WTC11 (cell line): Measurements from ENCODE around the gene SAFB. TPM values are rescaled to one million over a fixed set of nuclear protein-coding genes. Genes with fewer than 3 reads are reported as not detected.

ENCODE experiments used
- ATAC-seq: fragments of 200-7000 bp; cut with Tn5 transposase; 2 replicates; pipeline ENCODE4 v1.10.0; 2021; ENCODE audit warnings: mild to moderate bottlenecking, moderate library complexity
- CTCF ChIA-PET: fragments of 300-600 bp; sonication (Branson Sonifier 250); formaldehyde crosslinking; loops from one replicate; lab custom pipeline; 2021; ENCODE audit warnings: antibody characterized with exemption; lab: Charles Lee
- POLR2A ChIA-PET: fragments of 350-600 bp; sonication (Branson Sonifier 250); formaldehyde crosslinking; loops from one replicate; lab custom pipeline; 2021; ENCODE audit warnings: antibody characterized with exemption; lab: Charles Lee
- DNase-seq: peaks from one replicate; pipeline ENCODE4 v3.0.0; 2021; ENCODE audit warnings: low spot score
- H3K27ac Mint-ChIP-seq: 2 replicates; pipeline ENCODE4 v1.8.0; 2021; ENCODE audit warnings: mixed read lengths
- H3K27me3 Mint-ChIP-seq: 2 replicates; pipeline ENCODE4 v1.8.0; 2021; ENCODE audit warnings: low read depth, mild to moderate bottlenecking, moderate library complexity, mixed read lengths
- H3K36me3 Mint-ChIP-seq: 2 replicates; pipeline ENCODE4 v1.8.0; 2021; ENCODE audit warnings: mixed read lengths
- H3K4me1 Mint-ChIP-seq: 2 replicates; pipeline ENCODE4 v1.8.0; 2022; ENCODE audit warnings: mixed read lengths
- H3K4me3 Mint-ChIP-seq: 2 replicates; pipeline ENCODE4 v1.8.0; 2021; ENCODE audit warnings: mild to moderate bottlenecking, moderate library complexity, mixed read lengths
- H3K9me3 Mint-ChIP-seq: 2 replicates; pipeline ENCODE4 v1.8.0; 2021; ENCODE audit warnings: mixed read lengths
- ARID4B ChIP-seq: sonication (generic); formaldehyde crosslinking; IDR thresholded peaks from 2 replicates; pipeline ENCODE4 v1.8.0; 2023; ENCODE audit warnings: missing genetic modification reagents, mild to moderate bottlenecking, borderline replicate concordance
- CDX4 ChIP-seq: fragments of 250-450 bp; sonication (Bioruptor Pico); IDR thresholded peaks from 2 replicates; pipeline ENCODE4 v1.9.0; 2021; ENCODE audit warnings: moderate library complexity, mild to moderate bottlenecking, inconsistent platforms, borderline replicate concordance
- CREM ChIP-seq: sonication (generic); formaldehyde crosslinking; IDR thresholded peaks from 2 replicates; pipeline ENCODE4 v1.8.1; 2022; ENCODE audit warnings: mild to moderate bottlenecking, missing genetic modification reagents, moderate library complexity
- IRF2 ChIP-seq: sonication (generic); formaldehyde crosslinking; IDR thresholded peaks from 2 replicates; pipeline ENCODE4 v1.8.0; 2022; ENCODE audit warnings: low read depth, missing genetic modification reagents, borderline replicate concordance
- MYBL2 ChIP-seq: sonication (generic); formaldehyde crosslinking; IDR thresholded peaks from 2 replicates; pipeline ENCODE4 v1.8.1; 2023; ENCODE audit warnings: mild to moderate bottlenecking, moderate library complexity, missing genetic modification reagents
- NFE2L1 ChIP-seq: sonication (generic); formaldehyde crosslinking; IDR thresholded peaks from 2 replicates; pipeline ENCODE4 v1.8.1; 2023; ENCODE audit warnings: missing genetic modification reagents
- NR1H2 ChIP-seq: sonication (generic); formaldehyde crosslinking; IDR thresholded peaks from 2 replicates; pipeline ENCODE4 v1.9.0; 2021; ENCODE audit warnings: mild to moderate bottlenecking, moderate library complexity, missing genetic modification reagents
- NR3C1 ChIP-seq: sonication (generic); formaldehyde crosslinking; conservative IDR thresholded peaks from 2 replicates; pipeline ENCODE4 v1.8.1; 2023; ENCODE audit warnings: low read depth, mild to moderate bottlenecking, missing genetic modification reagents
- PRRX2 ChIP-seq: fragments of 250-450 bp; sonication (Bioruptor Pico); IDR thresholded peaks from 2 replicates; pipeline ENCODE4 v1.8.0; 2021; ENCODE audit warnings: mild to moderate bottlenecking
- STAT6 ChIP-seq: sonication (generic); formaldehyde crosslinking; conservative IDR thresholded peaks from 2 replicates; pipeline ENCODE4 v1.8.1; 2023; ENCODE audit warnings: mild to moderate bottlenecking, low read depth, missing genetic modification reagents, moderate library complexity
- TEAD1 ChIP-seq: sonication (generic); formaldehyde crosslinking; IDR thresholded peaks from 2 replicates; pipeline ENCODE4 v1.8.0; 2022; ENCODE audit warnings: mild to moderate bottlenecking, missing genetic modification reagents
- TEAD4 ChIP-seq: sonication (generic); formaldehyde crosslinking; IDR thresholded peaks from 2 replicates; pipeline ENCODE4 v1.8.0; 2022; ENCODE audit warnings: mild to moderate bottlenecking, missing genetic modification reagents
- TP53 ChIP-seq: sonication (generic); formaldehyde crosslinking; IDR thresholded peaks from 2 replicates; pipeline ENCODE4 v1.8.1; 2023; ENCODE audit warnings: mild to moderate bottlenecking, missing genetic modification reagents
- ZNF121 ChIP-seq: sonication (generic); formaldehyde crosslinking; IDR thresholded peaks from 2 replicates; pipeline ENCODE4 v1.8.0; 2023; ENCODE audit warnings: missing genetic modification reagents
- ZNF263 ChIP-seq: sonication (generic); formaldehyde crosslinking; IDR thresholded peaks from 2 replicates; pipeline ENCODE4 v1.8.1; 2022; ENCODE audit warnings: low read depth, mild to moderate bottlenecking, moderate library complexity, missing genetic modification reagents
- ZNF396 ChIP-seq: fragments of 250-450 bp; sonication (Bioruptor Pico); IDR thresholded peaks from 2 replicates; pipeline ENCODE4 v1.8.0; 2021; ENCODE audit warnings: mild to moderate bottlenecking, moderate library complexity, borderline replicate concordance
- total RNA-seq: library from RNA; stranded (reverse); gene quantifications from 3 replicates; pipeline ENCODE4 v1.2.3, GENCODE V29; 2021
- TF ChIP-seq, protein P1 (sequence below): sonication (generic); formaldehyde crosslinking; IDR thresholded peaks from 2 replicates; pipeline ENCODE4 v1.8.1; 2023; ENCODE audit warnings: mild to moderate bottlenecking, missing genetic modification reagents, moderate library complexity
- TF ChIP-seq, protein P2 (sequence below): fragments of 250-450 bp; sonication (Bioruptor Pico); IDR thresholded peaks from 2 replicates; pipeline ENCODE4 v2.1.2; 2022; ENCODE audit warnings: mild to moderate bottlenecking, moderate library complexity
- TF ChIP-seq, protein P3 (sequence below): fragments of 250-450 bp; sonication (Bioruptor Pico); IDR thresholded peaks from 2 replicates; pipeline ENCODE4 v1.9.0; 2021; ENCODE audit warnings: mild to moderate bottlenecking

The SAFB gene
- total RNA-seq, 1 experiment from 2014 or later: 141 TPM

- Mint-ChIP-seq H3K36me3 (peaks cover 55% of the 10 kb centered on the region), H3K9me3 (no peaks in the 10 kb centered on the region), H3K27ac (peak overlapping the region; percentile 94), H3K4me1 (peaks cover 42% of the 10 kb centered on the region), H3K4me3 (peak overlapping the region; percentile 90), H3K27me3 (peaks cover 5% of the 10 kb centered on the region)
- POLR2A ChIA-PET: no interaction called here
- TF ChIP-seq PRRX2 (no peak), ZNF263 (CRISPR knock-in tag) (no peak), NFE2L1 (CRISPR knock-in tag) (no peak), TEAD1 (CRISPR knock-in tag) (no peak)
- TF ChIP-seq, protein P1, sequence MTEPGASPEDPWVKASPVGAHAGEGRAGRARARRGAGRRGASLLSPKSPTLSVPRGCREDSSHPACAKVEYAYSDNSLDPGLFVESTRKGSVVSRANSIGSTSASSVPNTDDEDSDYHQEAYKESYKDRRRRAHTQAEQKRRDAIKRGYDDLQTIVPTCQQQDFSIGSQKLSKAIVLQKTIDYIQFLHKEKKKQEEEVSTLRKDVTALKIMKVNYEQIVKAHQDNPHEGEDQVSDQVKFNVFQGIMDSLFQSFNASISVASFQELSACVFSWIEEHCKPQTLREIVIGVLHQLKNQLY: no peak
- TF ChIP-seq, protein P2, sequence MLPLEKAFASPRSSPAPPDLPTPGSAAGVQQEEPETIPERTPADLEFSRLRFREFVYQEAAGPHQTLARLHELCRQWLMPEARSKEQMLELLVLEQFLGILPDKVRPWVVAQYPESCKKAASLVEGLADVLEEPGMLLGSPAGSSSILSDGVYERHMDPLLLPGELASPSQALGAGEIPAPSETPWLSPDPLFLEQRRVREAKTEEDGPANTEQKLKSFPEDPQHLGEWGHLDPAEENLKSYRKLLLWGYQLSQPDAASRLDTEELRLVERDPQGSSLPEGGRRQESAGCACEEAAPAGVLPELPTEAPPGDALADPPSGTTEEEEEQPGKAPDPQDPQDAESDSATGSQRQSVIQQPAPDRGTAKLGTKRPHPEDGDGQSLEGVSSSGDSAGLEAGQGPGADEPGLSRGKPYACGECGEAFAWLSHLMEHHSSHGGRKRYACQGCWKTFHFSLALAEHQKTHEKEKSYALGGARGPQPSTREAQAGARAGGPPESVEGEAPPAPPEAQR (CRISPR knock-in tag): no peak
- no peak for DNase-seq
- CTCF ChIA-PET: no interaction called here
- ATAC-seq: no peak
These were observed 1.9 kb downstream of the SAFB start for GRCh38 chr19:5624741-5625278.

DNA sequence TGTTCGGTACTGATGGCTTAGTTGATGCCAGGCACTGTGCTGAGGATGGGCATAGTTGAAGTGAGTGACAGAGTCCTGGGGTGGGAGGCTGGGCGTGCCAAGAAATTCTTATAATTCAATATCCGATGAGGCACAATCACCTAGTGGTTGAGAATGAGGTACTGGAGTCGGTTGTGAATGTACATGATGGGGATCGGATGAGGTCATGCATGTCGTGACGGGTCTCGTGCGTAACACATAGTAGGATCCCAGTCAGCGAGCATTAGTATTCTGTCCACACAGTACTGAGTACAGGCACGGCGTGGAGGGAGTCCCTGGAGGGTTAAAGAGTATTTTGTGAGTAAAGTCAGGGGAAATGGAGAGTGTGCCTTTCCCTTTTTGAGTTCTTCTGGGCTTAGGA, 2.8 kb downstream of the SAFB start:
- POLR2A ChIA-PET: no interaction called here
- Mint-ChIP-seq H3K9me3 (no peaks in the 10 kb centered on the region), H3K27me3 (peaks cover 5% of the 10 kb centered on the region), H3K36me3 (peaks cover 54% of the 10 kb centered on the region), H3K4me3 (peak overlapping the region; percentile 90), H3K4me1 (peaks cover 39% of the 10 kb centered on the region), H3K27ac (peak overlapping the region; percentile 93)
- DNase-seq: no peak
- TF ChIP-seq IRF2 (no peak), MYBL2 (CRISPR knock-in tag) (no peak), NR3C1 (CRISPR knock-in tag) (no peak), CREM (CRISPR knock-in tag) (no peak), NR1H2 (CRISPR knock-in tag) (no peak), ZNF121 (no peak)
- ATAC-seq: no peak
- CTCF ChIA-PET: interaction anchor here (0.6 kb wide), 1 partner anchor 45 kb away, joined by 4 read pairs; no protein-coding TSS in a partner anchor

DNA sequence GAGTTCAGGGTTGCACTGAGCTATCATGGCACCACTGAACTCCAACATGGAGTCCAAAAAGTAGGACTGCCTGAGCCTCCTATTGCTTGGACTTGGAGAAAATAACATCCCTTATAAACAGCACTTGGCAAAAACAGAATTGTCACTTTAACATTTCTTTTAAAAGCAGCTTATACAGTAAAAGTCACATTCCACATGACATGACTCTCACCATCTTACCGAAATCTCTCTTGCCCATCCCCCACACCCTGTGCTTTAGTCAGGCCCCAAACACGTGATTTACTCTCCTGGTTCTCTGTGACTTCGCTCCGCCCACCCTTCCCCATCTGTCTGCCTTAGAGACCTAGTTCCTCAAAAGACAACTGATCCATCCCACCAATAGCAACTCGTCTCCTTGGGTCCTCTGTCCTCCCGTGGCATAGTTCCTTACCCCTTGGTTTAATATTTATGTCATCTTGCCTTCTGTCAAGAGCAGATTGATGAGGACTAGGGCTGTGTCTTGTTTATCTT, 4.6 kb downstream of the SAFB start:
- CTCF ChIA-PET: no interaction called here
- peaks cover 51% of the 10 kb centered on the region for H3K36me3 Mint-ChIP-seq
- peak; percentile 26 for DNase-seq
- peaks cover 5% of the 10 kb centered on the region for H3K27me3 Mint-ChIP-seq
- H3K27ac Mint-ChIP-seq: peak overlapping the region; percentile 43
- POLR2A ChIA-PET: no interaction called here
- no peak overlapping the region for H3K4me3 Mint-ChIP-seq
- no peak for ATAC-seq
- H3K4me1 Mint-ChIP-seq: peaks cover 30% of the 10 kb centered on the region
- H3K9me3 Mint-ChIP-seq: no peaks in the 10 kb centered on the region
- no peak for TF ChIP-seq TEAD4
- TF ChIP-seq CDX4: no peak
- TF ChIP-seq ZNF396 (CRISPR knock-in tag): no peak
- TF ChIP-seq, protein P3, sequence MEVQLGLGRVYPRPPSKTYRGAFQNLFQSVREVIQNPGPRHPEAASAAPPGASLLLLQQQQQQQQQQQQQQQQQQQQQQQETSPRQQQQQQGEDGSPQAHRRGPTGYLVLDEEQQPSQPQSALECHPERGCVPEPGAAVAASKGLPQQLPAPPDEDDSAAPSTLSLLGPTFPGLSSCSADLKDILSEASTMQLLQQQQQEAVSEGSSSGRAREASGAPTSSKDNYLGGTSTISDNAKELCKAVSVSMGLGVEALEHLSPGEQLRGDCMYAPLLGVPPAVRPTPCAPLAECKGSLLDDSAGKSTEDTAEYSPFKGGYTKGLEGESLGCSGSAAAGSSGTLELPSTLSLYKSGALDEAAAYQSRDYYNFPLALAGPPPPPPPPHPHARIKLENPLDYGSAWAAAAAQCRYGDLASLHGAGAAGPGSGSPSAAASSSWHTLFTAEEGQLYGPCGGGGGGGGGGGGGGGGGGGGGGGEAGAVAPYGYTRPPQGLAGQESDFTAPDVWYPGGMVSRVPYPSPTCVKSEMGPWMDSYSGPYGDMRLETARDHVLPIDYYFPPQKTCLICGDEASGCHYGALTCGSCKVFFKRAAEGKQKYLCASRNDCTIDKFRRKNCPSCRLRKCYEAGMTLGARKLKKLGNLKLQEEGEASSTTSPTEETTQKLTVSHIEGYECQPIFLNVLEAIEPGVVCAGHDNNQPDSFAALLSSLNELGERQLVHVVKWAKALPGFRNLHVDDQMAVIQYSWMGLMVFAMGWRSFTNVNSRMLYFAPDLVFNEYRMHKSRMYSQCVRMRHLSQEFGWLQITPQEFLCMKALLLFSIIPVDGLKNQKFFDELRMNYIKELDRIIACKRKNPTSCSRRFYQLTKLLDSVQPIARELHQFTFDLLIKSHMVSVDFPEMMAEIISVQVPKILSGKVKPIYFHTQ (CRISPR knock-in tag): no peak
- no peak for TF ChIP-seq ARID4B (CRISPR knock-in tag)
- TF ChIP-seq STAT6 (CRISPR knock-in tag): no peak
- no peak for TF ChIP-seq PRRX2
- no peak for TF ChIP-seq TP53 (CRISPR knock-in tag)
